CD14-positive monocyte (primary cell): ENCODE measurements around the gene CEP126. TPM values are rescaled to one million over a fixed set of nuclear protein-coding genes. Genes with fewer than 3 reads are reported as not detected.

Experiments used
- DNase-seq, 3 donors: peaks; one replicate each; pipeline ENCODE4 v3.0.0-alpha.2; 2011 to 2022
- H2AFZ ChIP-seq: 2 replicates; pipeline ENCODE4 v1.6.0; 2012; ENCODE audit warnings: mild to moderate bottlenecking, low read depth, low read length, inconsistent platforms; ENCODE audit not compliant: insufficient read depth, poor library complexity, severe bottlenecking
- H3K27ac ChIP-seq, 2 donors: 1 replicate in 1 of 2; 2 replicates in 1 of 2; pipeline ENCODE4 v1.5.1; 2012 to 2013; ENCODE audit warnings: low read length in 2 of 2, control low read depth in 1 of 2, inconsistent platforms in 1 of 2, low read depth in 1 of 2, mild to moderate bottlenecking in 1 of 2
- H3K27me3 ChIP-seq, 2 donors: one replicate each; pipeline versions ENCODE4 v1.6.0 to v1.6.1; 2011 to 2013; ENCODE audit warnings: low read length in 2 of 2; ENCODE audit not compliant: control insufficient read depth in 2 of 2, insufficient read depth in 2 of 2
- H3K36me3 ChIP-seq, 2 donors: replicated peaks in 1 of 2; 1 replicate in 1 of 2; 2 replicates in 1 of 2; pipeline versions ENCODE4 v1.5.1 to v1.6.1; 2012 to 2013; ENCODE audit warnings: low read length in 2 of 2, control low read depth in 1 of 2, inconsistent platforms in 1 of 2, mild to moderate bottlenecking in 1 of 2; ENCODE audit not compliant: insufficient read depth in 2 of 2, control insufficient read depth in 1 of 2
- H3K4me1 ChIP-seq, 2 donors: 1 replicate in 1 of 2; 2 replicates in 1 of 2; pipeline versions ENCODE4 v1.5.1 to v1.6.1; 2012 to 2013; ENCODE audit warnings: low read length in 2 of 2, control low read depth in 1 of 2, inconsistent platforms in 1 of 2, mild to moderate bottlenecking in 1 of 2, moderate library complexity in 1 of 2; ENCODE audit not compliant: insufficient read depth in 2 of 2, control insufficient read depth in 1 of 2
- H3K4me2 ChIP-seq: replicated peaks from 2 replicates; pipeline ENCODE3; 2012; ENCODE audit warnings: low read length, moderate library complexity, mild to moderate bottlenecking; ENCODE audit not compliant: poor library complexity, severe bottlenecking; ENCODE audit errors: extremely low read depth
- H3K4me3 ChIP-seq, 3 experiments: fragments of 200-600 bp in 1 of 3; sonication (generic) in 1 of 3; replicated peaks in 1 of 3; 1 replicate in 2 of 3; 2 replicates in 1 of 3; pipeline ENCODE4 v1.5.1; 2011 to 2013; ENCODE audit warnings: low read length in 3 of 3, mild to moderate bottlenecking in 3 of 3, control low read depth in 2 of 3, low read depth in 2 of 3, inconsistent platforms in 1 of 3, moderate library complexity in 1 of 3
- H3K79me2 ChIP-seq: 2 replicates; pipeline ENCODE4 v1.6.0; 2012; ENCODE audit warnings: mild to moderate bottlenecking, control low read depth, inconsistent platforms, low read length, moderate library complexity; ENCODE audit not compliant: insufficient read depth
- H3K9ac ChIP-seq: 2 replicates; pipeline ENCODE4 v1.6.0; 2017; ENCODE audit warnings: low read length, mild to moderate bottlenecking; ENCODE audit not compliant: insufficient read depth, poor library complexity, severe bottlenecking
- H3K9me3 ChIP-seq, 2 donors: replicated peaks in 1 of 2; 1 replicate in 1 of 2; 2 replicates in 1 of 2; pipeline versions ENCODE4 v1.5.1 to v1.6.1; 2012 to 2013; ENCODE audit warnings: low read length in 2 of 2, control low read depth in 1 of 2; ENCODE audit not compliant: control insufficient read depth in 1 of 2, insufficient read depth in 1 of 2
- H4K20me1 ChIP-seq: 2 replicates; pipeline ENCODE4 v1.6.0; 2012; ENCODE audit warnings: mild to moderate bottlenecking, low read length, control low read depth, moderate library complexity; ENCODE audit not compliant: insufficient read depth
- H3K27ac Mint-ChIP-seq, 7 donors: one replicate each; pipeline ENCODE4 v1.8.0; 2020; ENCODE audit warnings: mild to moderate bottlenecking in 7 of 7, mixed read lengths in 7 of 7, moderate library complexity in 6 of 7, inconsistent platforms in 2 of 7
- H3K27me3 Mint-ChIP-seq, 3 donors: one replicate each; pipeline ENCODE4 v1.8.0; 2021 to 2022; ENCODE audit warnings: low read depth in 3 of 3, mild to moderate bottlenecking in 3 of 3, mixed read lengths in 3 of 3, moderate library complexity in 3 of 3, inconsistent platforms in 1 of 3
- H3K36me3 Mint-ChIP-seq, 2 donors: one replicate each; pipeline ENCODE4 v1.8.0; 2020; ENCODE audit warnings: mixed read lengths in 2 of 2, inconsistent platforms in 1 of 2, mild to moderate bottlenecking in 1 of 2
- H3K4me1 Mint-ChIP-seq: one replicate; pipeline ENCODE4 v1.8.0; 2020; ENCODE audit warnings: mild to moderate bottlenecking, mixed read lengths
- H3K4me3 Mint-ChIP-seq, 2 donors: one replicate each; pipeline ENCODE4 v1.8.0; 2020; ENCODE audit warnings: mild to moderate bottlenecking in 2 of 2, mixed read lengths in 2 of 2, moderate library complexity in 1 of 2
- H3K9me3 Mint-ChIP-seq, 7 donors: one replicate each; pipeline ENCODE4 v1.8.0; 2020 to 2022; ENCODE audit warnings: mixed read lengths in 7 of 7, mild to moderate bottlenecking in 6 of 7, moderate library complexity in 6 of 7, inconsistent platforms in 2 of 7
- WGBS: methylation state at CpG from one replicate; pipeline ENCODE4 v1.1.5; 2013; ENCODE audit warnings: missing lambda C conversion rate; ENCODE audit not compliant: insufficient coverage; 5-methylcytosine and 5-hydroxymethylcytosine counted together
- intact Hi-C, 2 donors: fragments of 100-400 bp; cut with micrococcal nuclease; formaldehyde crosslinking; loops; one replicate each; pipeline versions ENCODE4 v1.15.0 to v1.15.1; 2023
- polyA plus RNA-seq, 3 donors: library from polyadenylated mRNA; depleted of rRNA in 1 of 3; unstranded in 2 of 3; stranded (reverse) in 1 of 3; fragments of 300-500 nt in 2 of 3; fragments of >200 nt in 1 of 3; fragmentation: Illumina TruSeq in 2 of 3; gene quantifications; 1 replicate in 2 of 3; 2 replicates in 1 of 3; pipeline ENCODE4 v1.2.3, GENCODE V29; 2012 to 2021
- TF ChIP-seq, protein P1 (sequence below): fragments of 200-600 bp; IDR thresholded peaks from one replicate; pipeline ENCODE4 v1.8.0; 2022; ENCODE audit warnings: antibody characterized with exemption, mild to moderate bottlenecking

The CEP126 gene
- polyA plus RNA-seq, 3 donors: 0.02 to 0.52 TPM; not detected in 1

- WGBS: no CpG with 5 or more reads among the region's 7 CpGs
- H3K27ac Mint-ChIP-seq: no peak overlapping the region
- Histone ChIP-seq H3K79me2 (no peaks in the 10 kb centered on the region), H3K4me3 (no peak overlapping the region), H3K36me3 (no peaks in the 10 kb centered on the region), H2AFZ (no peak overlapping the region), H3K27me3 (peaks cover 3 to 7% of the 10 kb centered on the region in 2 donors), H3K27ac (no peak overlapping the region), H3K9ac (no peak overlapping the region), H3K9me3 (no peaks in the 10 kb centered on the region), H3K4me1 (no peaks in the 10 kb centered on the region), H3K4me2 (no peak overlapping the region), H4K20me1 (no peaks in the 10 kb centered on the region)
- TF ChIP-seq, protein P1, sequence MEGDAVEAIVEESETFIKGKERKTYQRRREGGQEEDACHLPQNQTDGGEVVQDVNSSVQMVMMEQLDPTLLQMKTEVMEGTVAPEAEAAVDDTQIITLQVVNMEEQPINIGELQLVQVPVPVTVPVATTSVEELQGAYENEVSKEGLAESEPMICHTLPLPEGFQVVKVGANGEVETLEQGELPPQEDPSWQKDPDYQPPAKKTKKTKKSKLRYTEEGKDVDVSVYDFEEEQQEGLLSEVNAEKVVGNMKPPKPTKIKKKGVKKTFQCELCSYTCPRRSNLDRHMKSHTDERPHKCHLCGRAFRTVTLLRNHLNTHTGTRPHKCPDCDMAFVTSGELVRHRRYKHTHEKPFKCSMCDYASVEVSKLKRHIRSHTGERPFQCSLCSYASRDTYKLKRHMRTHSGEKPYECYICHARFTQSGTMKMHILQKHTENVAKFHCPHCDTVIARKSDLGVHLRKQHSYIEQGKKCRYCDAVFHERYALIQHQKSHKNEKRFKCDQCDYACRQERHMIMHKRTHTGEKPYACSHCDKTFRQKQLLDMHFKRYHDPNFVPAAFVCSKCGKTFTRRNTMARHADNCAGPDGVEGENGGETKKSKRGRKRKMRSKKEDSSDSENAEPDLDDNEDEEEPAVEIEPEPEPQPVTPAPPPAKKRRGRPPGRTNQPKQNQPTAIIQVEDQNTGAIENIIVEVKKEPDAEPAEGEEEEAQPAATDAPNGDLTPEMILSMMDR: no peak
- intact Hi-C loops: loop anchor here (10.0 kb wide), 1 partner anchor 142 kb away; no protein-coding TSS in a partner anchor
- no peaks in the 10 kb centered on the region for H3K36me3 Mint-ChIP-seq
- H3K4me3 Mint-ChIP-seq: no peak overlapping the region
- H3K27me3 Mint-ChIP-seq: peaks cover 5 to 11% (median 10%) of the 10 kb centered on the region in 3 donors
- H3K9me3 Mint-ChIP-seq: peaks cover 0 to 3% (median 0%) of the 10 kb centered on the region in 7 donors
- DNase-seq: no peak
- no peaks in the 10 kb centered on the region for H3K4me1 Mint-ChIP-seq
Observed at GRCh38 chr11:102006835-102007566, 92.2 kb downstream of the CEP126 start.

- peak in 1 of 3 donors; percentile 18 for DNase-seq
- no peak overlapping the region for H3K4me3 ChIP-seq
- no peaks in the 10 kb centered on the region for H4K20me1 ChIP-seq
- Mint-ChIP-seq H3K4me1 (no peaks in the 10 kb centered on the region), H3K36me3 (no peaks in the 10 kb centered on the region), H3K27me3 (peaks cover 6 to 13% (median 11%) of the 10 kb centered on the region in 3 donors), H3K4me3 (no peak overlapping the region), H3K9me3 (peaks cover 0 to 3% (median 0%) of the 10 kb centered on the region in 7 donors), H3K27ac (no peak overlapping the region)
- H3K9ac ChIP-seq: no peak overlapping the region
- WGBS: 100% methylated on average over 1 of the region's 4 CpGs
- intact Hi-C loops: loop anchor here (10.0 kb wide), 1 partner anchor 143 kb away; no protein-coding TSS in a partner anchor
- no peaks in the 10 kb centered on the region for H3K9me3 ChIP-seq
- H3K27ac ChIP-seq: no peak overlapping the region
- TF ChIP-seq, protein P1: peak; percentile 69
- no peaks in the 10 kb centered on the region for H3K36me3 ChIP-seq
- no peak overlapping the region for H2AFZ ChIP-seq
- no peaks in the 10 kb centered on the region for H3K79me2 ChIP-seq
- no peaks in the 10 kb centered on the region for H3K4me1 ChIP-seq
- no peak overlapping the region for H3K4me2 ChIP-seq
- H3K27me3 ChIP-seq: peaks cover 7 to 14% of the 10 kb centered on the region in 2 donors
Observed at GRCh38 chr11:102007567-102008437, 93.0 kb downstream of the CEP126 start.
